Small intestine (tissue), 7 donors: ENCODE data around the gene HEATR1. TPM values are rescaled to one million over a fixed set of nuclear protein-coding genes. Genes with fewer than 3 reads are reported as not detected.
A peak's percentile ranks its signal among the peaks of the same experiment; 100 is the strongest.
"Not testable (repeated sequence)": the region's sequence is repeated elsewhere in the genome, so short reads cannot be mapped to it uniquely, and the experiment has no call there.

Experiments
- DNase-seq, 2 donors: peaks; one replicate each; pipeline versions ENCODE4 v3.0.0 to v3.0.0-alpha.2; 2013
- FAIRE-seq: peaks from 2 replicates; lab custom pipeline; 2012; peaks lifted over from hg19 to GRCh38; lab: Jason Lieb, UNC
- H3K27ac ChIP-seq, 3 donors: one replicate each; pipeline ENCODE4 v1.5.1; 2013; ENCODE audit warnings: low read length in 2 of 3, mild to moderate bottlenecking in 2 of 3, control low read depth in 1 of 3, inconsistent platforms in 1 of 3, low read depth in 1 of 3, moderate library complexity in 1 of 3
- H3K27me3 ChIP-seq, 3 donors: one replicate each; pipeline ENCODE4 v1.6.1; 2013; ENCODE audit warnings: low read length in 3 of 3, inconsistent platforms in 1 of 3; ENCODE audit not compliant: control insufficient read depth in 3 of 3, insufficient read depth in 3 of 3
- H3K36me3 ChIP-seq, 3 donors: one replicate each; pipeline ENCODE4 v1.6.1; 2013; ENCODE audit warnings: low read length in 3 of 3, inconsistent platforms in 1 of 3, low read depth in 1 of 3, mild to moderate bottlenecking in 1 of 3, moderate library complexity in 1 of 3; ENCODE audit not compliant: control insufficient read depth in 3 of 3, insufficient read depth in 2 of 3
- H3K4me1 ChIP-seq, 3 donors: one replicate each; pipeline ENCODE4 v1.6.1; 2013; ENCODE audit warnings: low read length in 2 of 3, inconsistent platforms in 1 of 3, low read depth in 1 of 3, mild to moderate bottlenecking in 1 of 3, moderate library complexity in 1 of 3; ENCODE audit not compliant: control insufficient read depth in 3 of 3, insufficient read depth in 2 of 3
- H3K4me3 ChIP-seq, 3 donors: one replicate each; pipeline ENCODE4 v1.5.1; 2013; ENCODE audit warnings: low read length in 3 of 3, control low read depth in 1 of 3, inconsistent platforms in 1 of 3, low read depth in 1 of 3, mild to moderate bottlenecking in 1 of 3, moderate library complexity in 1 of 3
- H3K9me3 ChIP-seq, 2 donors: one replicate each; pipeline ENCODE4 v1.6.1; 2013; ENCODE audit warnings: low read depth in 1 of 2, low read length in 1 of 2; ENCODE audit not compliant: control insufficient read depth in 2 of 2, insufficient read depth in 1 of 2
- WGBS, 3 donors: extraction: QIAGEN DNeasy Blood & Tissue Kit; methylation state at CpG; one replicate each; pipeline ENCODE4 v1.1.7; 2013; 5-methylcytosine and 5-hydroxymethylcytosine counted together
- polyA plus RNA-seq, 4 donors: library from polyadenylated mRNA; stranded (reverse) in 3 of 4; unstranded in 1 of 4; fragments of 200-250 nt in 3 of 4; fragments of 120-200 nt in 1 of 4; gene quantifications; one replicate each; pipeline versions ENCODE4 v1.2.1 to v1.2.3, GENCODE V29; 2013
- donor health status: healthy with polysubstance abuse.
- donor health status: control.
- donor health status: control.
- donor health status: Bipolar disorder and iron deficiency.
- donor health status: healthy.

The HEATR1 gene
- polyA plus RNA-seq, 4 donors: 1.1 to 19.0 (median 4.1) TPM

GRCh38 chr1:236604905-236605806 lies 840 bp upstream of the HEATR1 start:
- peak overlapping the region; percentile 39 to 85 (median 64) for H3K4me3 ChIP-seq
- H3K36me3 ChIP-seq: peaks cover 0 to 15% (median 2%) of the 10 kb centered on the region in 3 donors
- FAIRE-seq: no peak
- H3K27me3 ChIP-seq: peaks cover 0 to 3% (median 2%) of the 10 kb centered on the region in 3 donors
- DNase-seq: no peak
- H3K9me3 ChIP-seq: no peaks in the 10 kb centered on the region
- peaks cover 0 to 5% (median 4%) of the 10 kb centered on the region in 3 donors for H3K4me1 ChIP-seq
- 66 to 72% (median 67%) methylated on average over 34 of the region's 34 CpGs for WGBS, 3 donors
- H3K27ac ChIP-seq: peak overlapping the region in 2 of 3 donors; percentile 55 to 82

GRCh38 chr1:236602171-236602570 lies 2.1 kb downstream of the HEATR1 start:
- H3K9me3 ChIP-seq: no peaks in the 10 kb centered on the region
- no peak for DNase-seq
- H3K4me3 ChIP-seq: no peak overlapping the region
- peaks cover 2 to 22% (median 7%) of the 10 kb centered on the region in 3 donors for H3K36me3 ChIP-seq
- H3K4me1 ChIP-seq: peaks cover 0 to 5% (median 4%) of the 10 kb centered on the region in 3 donors
- H3K27me3 ChIP-seq: no peaks in the 10 kb centered on the region
- no peak for FAIRE-seq
- H3K27ac ChIP-seq: no peak overlapping the region

- Histone ChIP-seq H3K36me3 (peaks cover 3 to 12% (median 5%) of the 10 kb centered on the region in 3 donors), H3K9me3 (no peaks in the 10 kb centered on the region), H3K27ac (no peak overlapping the region), H3K4me3 (no peak overlapping the region), H3K4me1 (no peaks in the 10 kb centered on the region), H3K27me3 (no peaks in the 10 kb centered on the region)
- no peak for FAIRE-seq
- no peak for DNase-seq
- 80 to 90% (median 83%) methylated on average over 2 of the region's 2 CpGs for WGBS, 3 donors
Measured at GRCh38 chr1:236590553-236591150, 13.7 kb downstream of the HEATR1 start.

DNA sequence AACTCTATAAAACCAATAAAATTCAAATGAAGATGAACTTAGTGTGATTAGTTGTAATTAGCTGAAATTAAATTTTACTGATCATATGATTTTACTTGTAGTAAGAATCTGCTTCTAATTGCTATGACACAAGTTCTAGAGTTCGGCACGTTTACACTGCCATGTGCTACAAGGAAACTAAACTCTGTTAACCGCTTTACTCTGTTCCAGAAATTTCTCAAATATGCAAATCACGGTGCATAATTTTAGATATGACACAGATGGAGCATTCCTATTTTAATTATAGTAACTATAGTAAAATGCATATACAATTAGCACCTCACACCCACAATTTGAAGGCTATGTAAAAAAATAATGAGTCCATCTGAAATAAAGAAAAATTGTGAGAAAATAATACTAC lies 14.8 kb downstream of the HEATR1 start:
- no peaks in the 10 kb centered on the region for H3K4me1 ChIP-seq
- DNase-seq (no peak), FAIRE-seq (no peak)
- WGBS, 3 donors: 85 to 89% (median 86%) methylated on average over 4 of the region's 4 CpGs
- no peaks in the 10 kb centered on the region for H3K9me3 ChIP-seq
- H3K27ac ChIP-seq: no peak overlapping the region
- H3K4me3 ChIP-seq: no peak overlapping the region
- peaks cover 3 to 9% (median 5%) of the 10 kb centered on the region in 3 donors for H3K36me3 ChIP-seq
- no peaks in the 10 kb centered on the region for H3K27me3 ChIP-seq

- DNase-seq (no peak), FAIRE-seq (no peak)
- H3K36me3 ChIP-seq: peaks cover 5 to 26% (median 10%) of the 10 kb centered on the region in 3 donors
- 89 to 98% (median 93%) methylated on average over 2 of the region's 2 CpGs for WGBS, 3 donors
- no peaks in the 10 kb centered on the region for H3K9me3 ChIP-seq
- H3K4me3 ChIP-seq: no peak overlapping the region
- H3K27ac ChIP-seq: no peak overlapping the region
- H3K4me1 ChIP-seq: no peaks in the 10 kb centered on the region
- no peaks in the 10 kb centered on the region for H3K27me3 ChIP-seq
Measured at GRCh38 chr1:236581528-236581927, 22.8 kb downstream of the HEATR1 start.

- not testable (repeated sequence) for FAIRE-seq, H3K9me3 ChIP-seq, DNase-seq, H3K4me3 ChIP-seq, H3K4me1 ChIP-seq, H3K27me3 ChIP-seq, H3K27ac ChIP-seq
- whole genome bisulfite sequencing, 3 donors: 94 to 96% (median 96%) methylated on average over 3 of the region's 3 CpGs
- H3K36me3 ChIP-seq: peaks cover 6 to 26% (median 11%) of the 10 kb centered on the region in 3 donors
Measured at GRCh38 chr1:236580404-236580803, 23.9 kb downstream of the HEATR1 start.

GRCh38 chr1:236578661-236579060 lies 25.7 kb downstream of the HEATR1 start:
- no peak overlapping the region for H3K27ac ChIP-seq
- H3K4me3 ChIP-seq: no peak overlapping the region
- no peak for FAIRE-seq
- no peaks in the 10 kb centered on the region for H3K4me1 ChIP-seq
- DNase-seq: no peak
- H3K27me3 ChIP-seq: no peaks in the 10 kb centered on the region
- 97 to 98% (median 98%) methylated on average over 3 of the region's 3 CpGs for WGBS, 3 donors
- H3K36me3 ChIP-seq: peaks cover 9 to 26% (median 11%) of the 10 kb centered on the region in 3 donors
- no peaks in the 10 kb centered on the region for H3K9me3 ChIP-seq

DNA sequence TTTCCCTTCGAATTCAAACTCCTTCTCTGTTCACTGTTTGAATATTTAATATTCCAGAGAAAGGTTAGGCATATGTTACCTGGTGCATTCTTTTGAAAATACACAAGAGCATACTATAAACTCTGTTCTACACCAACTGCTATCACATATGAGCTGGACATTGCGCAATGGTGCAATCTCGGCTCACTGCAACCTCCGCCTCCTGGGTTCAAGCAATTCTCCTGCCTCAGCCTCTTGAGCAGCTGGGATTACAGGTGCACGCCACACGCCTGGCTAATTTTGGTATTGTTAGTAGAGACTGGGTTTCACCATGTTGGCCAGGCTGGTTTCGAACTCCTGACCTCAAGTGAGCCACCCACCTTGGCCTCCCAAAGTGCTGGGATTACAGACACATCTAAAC lies 27.3 kb downstream of the HEATR1 start:
- 84 to 89% (median 88%) methylated on average over 7 of the region's 7 CpGs for WGBS, 3 donors
- H3K36me3 ChIP-seq: peaks cover 12 to 14% (median 13%) of the 10 kb centered on the region in 3 donors
- not testable (repeated sequence) for H3K27me3 ChIP-seq, FAIRE-seq, H3K4me1 ChIP-seq, H3K9me3 ChIP-seq, H3K4me3 ChIP-seq, H3K27ac ChIP-seq
- peak in 1 of 2 donors; percentile 16 for DNase-seq
